Spleen (tissue), 11 donors: ENCODE data around the gene TMED9. TPM values are rescaled to one million over a fixed set of nuclear protein-coding genes. Genes with fewer than 3 reads are reported as not detected.
"Not testable (repeated sequence)": the region's sequence is repeated elsewhere in the genome, so short reads cannot be mapped to it uniquely, and the experiment has no call there.

Source experiments
- DNase-seq: peaks from one replicate; pipeline ENCODE4 v3.0.0-alpha.2; 2020
- H3K27ac ChIP-seq, 8 donors: fragments of 200-600 bp; sonication (generic) in 7 of 8; 1 replicate in 4 of 8; 2 replicates in 4 of 8; pipeline versions ENCODE4 v1.5.0 to v1.8.0; 2016 to 2021; ENCODE audit warnings: inconsistent platforms in 4 of 8, mild to moderate bottlenecking in 4 of 8, moderate library complexity in 1 of 8
- H3K27me3 ChIP-seq, 7 donors: fragments of 200-600 bp; sonication (generic) in 6 of 7; replicated peaks in 1 of 7; 1 replicate in 4 of 7; 2 replicates in 3 of 7; pipeline versions ENCODE4 v1.5.0 to v1.8.0; 2016 to 2021; ENCODE audit warnings: inconsistent platforms in 3 of 7, mild to moderate bottlenecking in 1 of 7
- H3K36me3 ChIP-seq, 6 donors: fragments of 200-600 bp; sonication (generic) in 5 of 6; 1 replicate in 4 of 6; 2 replicates in 2 of 6; pipeline versions ENCODE4 v1.5.0 to v1.8.0; 2016 to 2021; ENCODE audit warnings: inconsistent platforms in 2 of 6
- H3K4me1 ChIP-seq, 6 donors: fragments of 200-600 bp; sonication (generic) in 5 of 6; 1 replicate in 3 of 6; 2 replicates in 3 of 6; pipeline versions ENCODE4 v1.5.0 to v1.8.0; 2016 to 2021; ENCODE audit warnings: inconsistent platforms in 3 of 6
- H3K4me3 ChIP-seq, 8 donors: fragments of 200-600 bp; sonication (generic) in 7 of 8; 1 replicate in 4 of 8; 2 replicates in 4 of 8; pipeline versions ENCODE4 v1.5.0 to v1.8.0; 2016 to 2021; ENCODE audit warnings: inconsistent platforms in 4 of 8, mild to moderate bottlenecking in 4 of 8, moderate library complexity in 2 of 8
- H3K9me3 ChIP-seq, 8 donors: fragments of 200-600 bp; sonication (generic) in 7 of 8; 1 replicate in 4 of 8; 2 replicates in 4 of 8; pipeline versions ENCODE4 v1.5.0 to v1.8.0; 2016 to 2021; ENCODE audit warnings: inconsistent platforms in 4 of 8
- CTCF ChIP-seq, 11 experiments: fragments of 200-600 bp in 7 of 11; fragments of 450-650 bp in 4 of 11; sonication (generic) in 4 of 11; IDR thresholded peaks in 8 of 11; conservative IDR thresholded peaks in 3 of 11; 1 replicate in 7 of 11; 2 replicates in 4 of 11; pipeline versions ENCODE4 v1.4.0 to v1.8.0; 2016 to 2021; ENCODE audit warnings: antibody characterized with exemption in 11 of 11, inconsistent platforms in 4 of 11, mild to moderate bottlenecking in 1 of 11
- POLR2A ChIP-seq, 3 donors: fragments of 450-650 bp; IDR thresholded peaks; one replicate each; pipeline ENCODE4 v1.5.1; 2017; ENCODE audit warnings: antibody characterized with exemption in 3 of 3, mild to moderate bottlenecking in 1 of 3
- POLR2AphosphoS5 ChIP-seq, 3 donors: sonication (generic); formaldehyde crosslinking; IDR thresholded peaks; one replicate each; pipeline ENCODE4 v1.5.1; 2017; ENCODE audit warnings: antibody characterized with exemption in 3 of 3
- WGBS, 5 donors: extraction: QIAGEN DNeasy Blood & Tissue Kit in 3 of 5; methylation state at CpG; one replicate each; pipeline versions ENCODE4 v1.1.5 to v1.1.7; 2013 to 2018; 5-methylcytosine and 5-hydroxymethylcytosine counted together
- intact Hi-C: fragments of 100-400 bp; cut with DNase I; formaldehyde crosslinking; loops from one replicate; pipeline ENCODE4 v1.15.0; 2023; ENCODE audit warnings: low total_unique reads
- polyA plus RNA-seq, 3 donors: library from polyadenylated mRNA; stranded (reverse); fragments of 200-250 nt; gene quantifications; one replicate each; pipeline ENCODE4 v1.2.1, GENCODE V29; 2013
- total RNA-seq, 7 donors: library from RNA; depleted of rRNA in 3 of 7; stranded (reverse); fragments of >200 nt in 3 of 7; fragmentation: NEBNext Ultra II Directional in 4 of 7; extraction: Animal tissue kit (Norgen Biotek cat#: 25700) in 4 of 7; gene quantifications; one replicate each; pipeline versions ENCODE4 v1.1.0 to v1.2.1, GENCODE V29; 2016 to 2021
- donor health status: healthy with polysubstance abuse.
- donor health status: DM: no; HTN: no; CAD: no; lungs with moderate emphysema.
- donor health status: DM: no; HTN: no; CAD: no.
- donor health status: Bipolar disorder and iron deficiency.
- donor health status: healthy.
- donor health status: DM: no; HTN: no; CAD: no.
- donor health status: DM: yes; HTN: yes; CAD: no.

Gene TMED9
- total and polyA plus RNA-seq, 10 donors = 52.6 to 126 (median 98.2) TPM

DNA sequence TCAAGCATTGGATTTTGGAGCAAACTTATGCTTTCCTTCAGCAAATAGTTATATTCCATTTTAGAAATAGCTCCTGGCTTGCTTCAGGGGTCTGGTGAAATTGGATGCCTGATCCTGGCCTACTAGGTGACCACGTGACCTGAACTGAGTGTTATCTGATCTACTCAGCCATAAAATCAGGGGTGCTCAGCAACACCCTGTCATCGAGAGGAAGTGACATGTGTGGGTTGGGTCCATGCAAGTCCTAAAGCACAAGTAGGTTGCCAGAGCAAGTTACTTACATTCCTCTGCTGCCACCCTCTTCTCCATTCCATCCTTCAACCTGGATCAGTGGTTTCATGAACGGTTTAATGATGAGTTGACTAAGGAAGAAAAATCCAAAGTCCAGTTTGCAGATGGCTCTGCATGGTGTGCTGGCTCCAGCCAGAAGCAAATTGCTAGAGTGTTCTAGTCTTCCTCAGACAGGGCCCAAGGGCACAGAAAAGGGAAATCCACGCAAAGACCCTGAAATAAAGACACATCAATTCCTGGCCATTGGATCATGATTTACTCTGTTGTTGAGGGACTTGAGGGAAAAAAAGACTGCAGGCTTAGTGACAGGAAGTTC, 34.9 kb upstream of the TMED9 start:
- Histone ChIP-seq H3K27me3 (no peaks in the 10 kb centered on the region), H3K4me1 (peaks cover 17 to 30% (median 23%) of the 10 kb centered on the region in 6 donors), H3K4me3 (no peak overlapping the region), H3K36me3 (peaks cover 0 to 6% (median 0%) of the 10 kb centered on the region in 6 donors), H3K9me3 (peaks cover 0 to 7% (median 0%) of the 10 kb centered on the region in 8 donors), H3K27ac (no peak overlapping the region)
- WGBS, 5 donors = 44 to 57% (median 53%) methylated on average over 4 of the region's 4 CpGs
- intact Hi-C loops = no loop called here
- no peak for DNase-seq
- TF ChIP-seq POLR2AphosphoS5 (IDR thresholded peaks at IDR 0.05) (no peak), POLR2A (IDR thresholded peaks at IDR 0.05) (no peak), CTCF (IDR thresholded peaks at IDR 0.05 in 8 of 11, conservative IDR thresholded peaks at IDR 0.05 in 3 of 11) (no peak)

DNA sequence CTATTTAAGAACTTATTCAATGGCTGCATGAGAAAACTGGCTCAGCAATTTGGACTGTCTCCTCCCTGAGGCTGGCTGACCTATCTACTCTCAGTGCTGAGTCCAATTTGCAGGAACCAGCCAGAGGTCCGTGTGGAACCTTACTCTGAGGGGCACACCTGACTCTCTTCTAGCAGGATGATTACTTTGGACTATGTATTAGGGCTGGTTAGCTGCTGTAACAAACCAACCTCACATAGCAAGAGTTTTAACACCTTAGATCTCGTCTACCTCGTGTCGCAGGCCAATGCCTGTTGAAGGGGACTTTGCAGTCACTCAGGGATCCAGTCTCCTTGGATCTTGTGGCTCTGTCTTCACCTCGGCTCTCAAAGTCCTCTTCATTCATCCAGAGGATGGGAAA, 34.2 kb upstream of the TMED9 start:
- no peak for DNase-seq
- TF ChIP-seq POLR2AphosphoS5 (IDR thresholded peaks at IDR 0.05) = no peak
- no peak for TF ChIP-seq POLR2A (IDR thresholded peaks at IDR 0.05)
- TF ChIP-seq CTCF (IDR thresholded peaks at IDR 0.05 in 8 of 11, conservative IDR thresholded peaks at IDR 0.05 in 3 of 11) = no peak
- Histone ChIP-seq H3K36me3 (no peaks in the 10 kb centered on the region), H3K27me3 (no peaks in the 10 kb centered on the region), H3K27ac (no peak overlapping the region), H3K4me1 (peaks cover 12 to 24% (median 17%) of the 10 kb centered on the region in 6 donors), H3K4me3 (no peak overlapping the region), H3K9me3 (peaks cover 0 to 7% (median 0%) of the 10 kb centered on the region in 8 donors)
- intact Hi-C loops = no loop called here
- WGBS, 5 donors = 84 to 89% (median 88%) methylated on average over 5 of the region's 5 CpGs

DNA sequence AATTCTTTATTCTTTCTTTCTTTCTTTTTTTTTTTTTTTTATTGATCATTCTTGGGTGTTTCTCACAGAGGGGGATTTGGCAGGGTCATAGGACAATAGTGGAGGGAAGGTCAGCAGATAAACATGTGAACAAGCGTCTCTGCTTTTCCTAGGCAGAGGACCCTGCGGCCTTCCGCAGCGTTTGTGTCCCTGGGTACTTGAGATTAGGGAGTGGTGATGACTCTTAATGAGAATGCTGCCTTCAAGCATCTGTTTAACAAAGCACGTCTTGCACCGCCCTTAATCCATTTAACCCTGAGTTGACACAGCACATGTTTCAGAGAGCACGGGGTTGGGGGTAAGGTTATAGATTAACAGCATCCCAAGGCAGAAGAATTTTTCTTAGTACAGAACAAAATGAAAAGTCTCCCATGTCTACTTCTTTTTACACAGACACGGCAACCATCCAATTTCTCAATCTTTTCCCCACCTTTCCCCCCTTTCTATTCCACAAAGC, 32.5 kb upstream of the TMED9 start:
- H3K4me3 ChIP-seq, intact Hi-C loops, H3K36me3 ChIP-seq, H3K27me3 ChIP-seq, DNase-seq, H3K27ac ChIP-seq, H3K9me3 ChIP-seq: not testable (repeated sequence)
- WGBS, 5 donors = 63 to 77% (median 66%) methylated on average over 7 to 8 of the region's 8 CpGs
- H3K4me1 ChIP-seq = peaks cover 3 to 12% (median 7%) of the 10 kb centered on the region in 6 donors

DNA sequence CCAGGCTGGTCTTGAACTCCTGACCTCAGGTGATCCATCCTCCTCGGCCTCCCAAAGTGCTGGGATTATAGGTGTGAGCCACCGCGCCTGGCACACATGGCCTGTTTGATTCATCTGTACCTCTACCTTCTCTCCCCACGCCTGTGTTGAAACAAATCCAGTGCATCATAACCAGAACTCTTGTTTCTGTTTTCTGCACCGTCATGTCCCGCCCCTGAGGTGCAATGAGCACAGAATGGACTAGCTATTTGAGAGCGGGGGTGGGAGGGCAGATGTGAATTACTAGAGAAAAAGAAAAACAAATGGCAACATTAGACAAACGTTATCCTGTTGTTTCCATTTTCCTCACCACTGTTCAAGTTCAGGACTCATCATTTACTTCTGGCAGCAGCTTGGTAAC, 27.0 kb upstream of the TMED9 start:
- H3K27me3 ChIP-seq = peaks cover 0 to 21% (median 0%) of the 10 kb centered on the region in 7 donors
- peaks cover 0 to 7% (median 0%) of the 10 kb centered on the region in 8 donors for H3K9me3 ChIP-seq
- H3K27ac ChIP-seq = no peak overlapping the region
- no peak overlapping the region for H3K4me3 ChIP-seq
- 77 to 86% (median 81%) methylated on average over 8 of the region's 8 CpGs for WGBS, 5 donors
- H3K36me3 ChIP-seq = no peaks in the 10 kb centered on the region
- intact Hi-C loops = no loop called here
- no peak for DNase-seq
- no peaks in the 10 kb centered on the region for H3K4me1 ChIP-seq
- no peak for TF ChIP-seq CTCF (IDR thresholded peaks at IDR 0.05 in 8 of 11, conservative IDR thresholded peaks at IDR 0.05 in 3 of 11)
- no peak for TF ChIP-seq POLR2A (IDR thresholded peaks at IDR 0.05)
- TF ChIP-seq POLR2AphosphoS5 (IDR thresholded peaks at IDR 0.05) = no peak
